HepG2 (cell line): ENCODE data around the gene NUTF2. TPM values are rescaled to one million over a fixed set of nuclear protein-coding genes. Genes with fewer than 3 reads are reported as not detected.

Experiments used
- ATAC-seq: fragments of 200-7000 bp; cut with Tn5 transposase; 3 replicates; pipeline ENCODE4 v1.9.1; 2020; ENCODE audit warnings: mild to moderate bottlenecking, moderate library complexity
- BruUV-seq: library from RNA; stranded (reverse); fragments of 400-500 nt; replicated peaks from 2 replicates; lab custom pipeline; 2021; lab: Mats Ljungman, UMichigan
- CTCF ChIA-PET: fragments of 300-600 bp; formaldehyde crosslinking; extraction: SDS; loops from one replicate; lab custom pipeline; 2021; ENCODE audit warnings: low total read pairs, inconsistent platforms, low intra/inter-chr PET ratio; lab: Yijun Ruan, JAX
- POLR2A ChIA-PET: fragments of 350-600 bp; sonication (Branson Sonifier 250); formaldehyde crosslinking; loops from one replicate; lab custom pipeline; 2020; ENCODE audit warnings: antibody characterized with exemption, inconsistent platforms; lab: Yijun Ruan, JAX
- DNase-seq: peaks from one replicate; pipeline ENCODE4 v3.0.0-alpha.2; 2015; ENCODE audit warnings: low spot score
- FAIRE-seq: peaks from 3 replicates; lab custom pipeline; 2011; peaks lifted over from hg19 to GRCh38; lab: Jason Lieb, UNC
- H2AFZ ChIP-seq: one replicate; pipeline ENCODE4 v1.6.1; 2011; ENCODE audit warnings: low read length, inconsistent platforms
- H3K27ac ChIP-seq: fragments of 300-600 bp; 3 replicates; pipeline ENCODE4 v1.8.0; 2011; ENCODE audit warnings: mixed run types, mild to moderate bottlenecking, mixed read lengths, low read length, inconsistent platforms; ENCODE audit not compliant: insufficient read depth; ENCODE audit errors: extremely low read length
- H3K27me3 ChIP-seq, 2 experiments: fragments of 200-600 bp in 1 of 2; 2 replicates in 1 of 2; 3 replicates in 1 of 2; pipeline versions ENCODE4 v1.6.0 to v1.8.0; 2011; ENCODE audit warnings: low read length in 2 of 2, mild to moderate bottlenecking in 2 of 2, moderate library complexity in 2 of 2, inconsistent platforms in 1 of 2; ENCODE audit not compliant: insufficient read depth in 2 of 2, control insufficient read depth in 1 of 2
- H3K36me3 ChIP-seq, 2 experiments: fragments of 200-600 bp in 1 of 2; replicated peaks in 1 of 2; 2 replicates in 1 of 2; 3 replicates in 1 of 2; pipeline versions ENCODE4 v1.5.1 to v1.8.0; 2011; ENCODE audit warnings: low read length in 2 of 2, inconsistent platforms in 1 of 2; ENCODE audit not compliant: insufficient read depth in 2 of 2, control insufficient read depth in 1 of 2
- H3K4me1 ChIP-seq: 2 replicates; pipeline ENCODE4 v1.5.1; 2012; ENCODE audit warnings: low read length, inconsistent platforms; ENCODE audit not compliant: insufficient read depth
- H3K4me2 ChIP-seq: 2 replicates; pipeline ENCODE4 v1.6.0; 2011; ENCODE audit warnings: low read depth, low read length, inconsistent platforms
- H3K4me3 ChIP-seq, 3 experiments: fragments of 200-600 bp in 1 of 3; sonication (generic), shearing (Covaris generic) in 1 of 3; replicated peaks in 1 of 3; 2 replicates each; pipeline ENCODE4 v1.5.1; 2011 to 2016; ENCODE audit warnings: low read length in 3 of 3, inconsistent platforms in 2 of 3, low read depth in 2 of 3, mild to moderate bottlenecking in 2 of 3, control low read depth in 1 of 3, mixed read lengths in 1 of 3; ENCODE audit not compliant: insufficient read depth in 1 of 3
- H3K79me2 ChIP-seq: one replicate; pipeline ENCODE4 v1.6.1; 2011; ENCODE audit warnings: low read length, inconsistent platforms; ENCODE audit not compliant: insufficient read depth
- H3K9ac ChIP-seq: 2 replicates; pipeline ENCODE4 v1.6.0; 2011; ENCODE audit warnings: mild to moderate bottlenecking, low read depth, low read length, inconsistent platforms; ENCODE audit not compliant: insufficient read depth
- H3K9me3 ChIP-seq: 2 replicates; pipeline ENCODE4 v1.5.1; 2012; ENCODE audit warnings: mild to moderate bottlenecking, low read length
- H4K20me1 ChIP-seq: 2 replicates; pipeline ENCODE4 v1.6.0; 2011; ENCODE audit warnings: inconsistent platforms, mild to moderate bottlenecking, low read length, moderate library complexity; ENCODE audit not compliant: insufficient read depth
- ATF7-NPFF ChIP-seq: sonication (generic); formaldehyde crosslinking; IDR thresholded peaks from 2 replicates; pipeline ENCODE4 v1.8.1; 2023; ENCODE audit warnings: mild to moderate bottlenecking, low read depth, missing genetic modification reagents, moderate library complexity
- POLR2AphosphoS5 ChIP-seq: IDR thresholded peaks from 2 replicates; pipeline ENCODE4 v1.6.1; 2012; ENCODE audit warnings: low read depth, low read length
- RFX3 ChIP-seq: IDR thresholded peaks from 2 replicates; pipeline ENCODE4 v1.6.1; 2016; ENCODE audit warnings: missing biosample characterization, missing genetic modification reagents
- SKIL ChIP-seq: sonication (generic); formaldehyde crosslinking; IDR thresholded peaks from 2 replicates; pipeline ENCODE4 v1.8.0; 2022; ENCODE audit warnings: missing genetic modification reagents, mild to moderate bottlenecking, moderate library complexity, borderline replicate concordance
- TBX2 ChIP-seq: sonication (generic); formaldehyde crosslinking; IDR thresholded peaks from 2 replicates; pipeline ENCODE4 v1.5.0; 2020; ENCODE audit warnings: missing genetic modification reagents, mild to moderate bottlenecking, borderline replicate concordance
- TERF1 ChIP-seq: sonication (generic); formaldehyde crosslinking; IDR thresholded peaks from 2 replicates; pipeline ENCODE4 v1.8.0; 2022; ENCODE audit warnings: mild to moderate bottlenecking, missing genetic modification reagents, moderate library complexity
- ZNF766 ChIP-seq: sonication (generic); formaldehyde crosslinking; IDR thresholded peaks from 2 replicates; pipeline ENCODE4 v1.5.0; 2020; ENCODE audit warnings: missing genetic modification reagents, borderline replicate concordance
- ZNF788 ChIP-seq: sonication (generic); formaldehyde crosslinking; IDR thresholded peaks from 2 replicates; pipeline ENCODE4 v1.5.0; 2020; ENCODE audit warnings: mild to moderate bottlenecking, missing genetic modification reagents, borderline replicate concordance
- WGBS: methylation state at CpG from one replicate; pipeline ENCODE4 v1.1.6; 2017; ENCODE audit warnings: low lambda C conversion rate; 5-methylcytosine and 5-hydroxymethylcytosine counted together
- in situ Hi-C: cut with HindIII; loops from 2 replicates; pipeline ENCODE4 v1.10.0; 2017; ENCODE audit warnings: low pct_unique_long_range_greater_than_20kb; ENCODE audit not compliant: extremely low pct_ligation_motif_present
- intact Hi-C: fragments of 100-400 bp; cut with micrococcal nuclease; formaldehyde crosslinking; loops from one replicate; pipeline ENCODE4 v1.10.0; 2022; ENCODE audit not compliant: unreplicated experiment
- polyA plus RNA-seq, 8 experiments: library from polyadenylated mRNA; depleted of rRNA in 3 of 8; stranded (reverse) in 7 of 8; unstranded in 1 of 8; fragments of >200 nt; fragmentation: Illumina TruSeq in 4 of 8; extraction: Trizol in 4 of 8; gene quantifications; 2 replicates each; pipeline versions ENCODE4 v1.2.1 to v1.2.3, GENCODE V29; 2011 to 2016; ENCODE audit warnings: low read depth in 4 of 8, missing spikeins in 1 of 8, mixed read lengths in 1 of 8; ENCODE audit not compliant: insufficient read depth in 1 of 8
- total RNA-seq, 5 experiments: library from RNA; depleted of rRNA; stranded (reverse); fragments of >200 nt; fragmentation: Illumina TruSeq; extraction: Trizol; gene quantifications; 2 replicates each; pipeline ENCODE4 v1.2.3, GENCODE V29; 2016; ENCODE audit warnings: low read depth in 1 of 5

Gene NUTF2
- total and polyA plus RNA-seq, 2 of the 13 experiments (the other 11 are each of a cell fraction or from before 2014, with no cell fraction given), result 168 to 214 TPM

GRCh38 chr16:67861877-67862276, 15.1 kb downstream of the NUTF2 start:
- in situ Hi-C loops, result no loop called here
- Histone ChIP-seq H3K36me3 (peaks cover 21 to 59% of the 10 kb centered on the region in 2 experiments), H2AFZ (no peak overlapping the region), H3K79me2 (peaks cover 78% of the 10 kb centered on the region), H3K4me1 (peaks cover 26% of the 10 kb centered on the region), H3K9me3 (no peaks in the 10 kb centered on the region), H3K27me3 (no peaks in the 10 kb centered on the region), H4K20me1 (peaks cover 51% of the 10 kb centered on the region), H3K4me2 (no peak overlapping the region), H3K4me3 (no peak overlapping the region), H3K9ac (no peak overlapping the region), H3K27ac (no peak overlapping the region)
- DNase-seq, result no peak
- BruUV-seq, result no TSS peak
- no peak for ATAC-seq
- TF ChIP-seq ZNF788 (0 out of 2 replicates have a peak, but pooled peaks have one; percentile 27), ZNF766 (no peak), TBX2 (CRISPR knock-in tag) (no peak)
- WGBS, result 97% methylated on average over 6 of the region's 6 CpGs
- intact Hi-C loops, result no loop called here
- no peak for FAIRE-seq
- CTCF ChIA-PET, result no interaction called here
- POLR2A ChIA-PET, result interaction anchor here (1.3 kb wide), 1 partner anchor 16 kb away, joined by 4 read pairs; no protein-coding TSS in a partner anchor

- intact Hi-C loops, result no loop called here
- no peak for FAIRE-seq
- Histone ChIP-seq H3K27ac (no peak overlapping the region), H3K79me2 (peaks cover 70% of the 10 kb centered on the region), H3K36me3 (peaks cover 23 to 69% of the 10 kb centered on the region in 2 experiments), H3K27me3 (no peaks in the 10 kb centered on the region), H3K4me1 (peaks cover 16% of the 10 kb centered on the region), H4K20me1 (peaks cover 41% of the 10 kb centered on the region), H3K4me3 (no peak overlapping the region), H2AFZ (no peak overlapping the region), H3K9ac (no peak overlapping the region), H3K4me2 (no peak overlapping the region), H3K9me3 (no peaks in the 10 kb centered on the region)
- no peak for DNase-seq
- ATAC-seq, result no peak
- no TSS peak for BruUV-seq
- POLR2A ChIA-PET, result interaction anchor here (1.0 kb wide), 1 partner anchor 11 kb away, joined by 3 read pairs; no protein-coding TSS in a partner anchor
- 98% methylated on average over 11 of the region's 11 CpGs for WGBS
- in situ Hi-C loops, result no loop called here
- TF ChIP-seq ATF7-NPFF (CRISPR knock-in tag), result no peak
- TF ChIP-seq TERF1 (CRISPR knock-in tag), result no peak
- no peak for TF ChIP-seq SKIL (CRISPR knock-in tag)
- TF ChIP-seq RFX3 (CRISPR knock-in tag), result no peak
- 0 out of 2 replicates have a peak, but pooled peaks have one; percentile 13 for TF ChIP-seq POLR2AphosphoS5
- CTCF ChIA-PET, result no interaction called here
Measured at GRCh38 chr16:67862623-67863583, 16.2 kb downstream of the NUTF2 start.
